GM20000 (cell line): ENCODE measurements around the gene PNPLA7.
"Not testable (repeated sequence)": the region's sequence is repeated elsewhere in the genome, so short reads cannot be mapped to it uniquely, and the experiment has no call there.

ENCODE experiments used
- DNase-seq: peaks from one replicate; pipeline ENCODE4 v3.0.0; 2012; ENCODE audit warnings: low spot score
- TF ChIP-seq, protein P1 (sequence below): IDR thresholded peaks from 2 replicates; pipeline ENCODE4 v1.5.1; 2012; ENCODE audit warnings: mild to moderate bottlenecking, control low read depth; ENCODE audit errors: extremely low read depth, missing control alignments

Gene PNPLA7

GRCh38 chr9:137534256-137535119, 15.7 kb downstream of the PNPLA7 start:
- peak; percentile 75 for DNase-seq
- TF ChIP-seq, protein P1, sequence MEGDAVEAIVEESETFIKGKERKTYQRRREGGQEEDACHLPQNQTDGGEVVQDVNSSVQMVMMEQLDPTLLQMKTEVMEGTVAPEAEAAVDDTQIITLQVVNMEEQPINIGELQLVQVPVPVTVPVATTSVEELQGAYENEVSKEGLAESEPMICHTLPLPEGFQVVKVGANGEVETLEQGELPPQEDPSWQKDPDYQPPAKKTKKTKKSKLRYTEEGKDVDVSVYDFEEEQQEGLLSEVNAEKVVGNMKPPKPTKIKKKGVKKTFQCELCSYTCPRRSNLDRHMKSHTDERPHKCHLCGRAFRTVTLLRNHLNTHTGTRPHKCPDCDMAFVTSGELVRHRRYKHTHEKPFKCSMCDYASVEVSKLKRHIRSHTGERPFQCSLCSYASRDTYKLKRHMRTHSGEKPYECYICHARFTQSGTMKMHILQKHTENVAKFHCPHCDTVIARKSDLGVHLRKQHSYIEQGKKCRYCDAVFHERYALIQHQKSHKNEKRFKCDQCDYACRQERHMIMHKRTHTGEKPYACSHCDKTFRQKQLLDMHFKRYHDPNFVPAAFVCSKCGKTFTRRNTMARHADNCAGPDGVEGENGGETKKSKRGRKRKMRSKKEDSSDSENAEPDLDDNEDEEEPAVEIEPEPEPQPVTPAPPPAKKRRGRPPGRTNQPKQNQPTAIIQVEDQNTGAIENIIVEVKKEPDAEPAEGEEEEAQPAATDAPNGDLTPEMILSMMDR, result peak; percentile 43

GRCh38 chr9:137532891-137533468, 17.2 kb downstream of the PNPLA7 start:
- not testable (repeated sequence) for DNase-seq

DNA sequence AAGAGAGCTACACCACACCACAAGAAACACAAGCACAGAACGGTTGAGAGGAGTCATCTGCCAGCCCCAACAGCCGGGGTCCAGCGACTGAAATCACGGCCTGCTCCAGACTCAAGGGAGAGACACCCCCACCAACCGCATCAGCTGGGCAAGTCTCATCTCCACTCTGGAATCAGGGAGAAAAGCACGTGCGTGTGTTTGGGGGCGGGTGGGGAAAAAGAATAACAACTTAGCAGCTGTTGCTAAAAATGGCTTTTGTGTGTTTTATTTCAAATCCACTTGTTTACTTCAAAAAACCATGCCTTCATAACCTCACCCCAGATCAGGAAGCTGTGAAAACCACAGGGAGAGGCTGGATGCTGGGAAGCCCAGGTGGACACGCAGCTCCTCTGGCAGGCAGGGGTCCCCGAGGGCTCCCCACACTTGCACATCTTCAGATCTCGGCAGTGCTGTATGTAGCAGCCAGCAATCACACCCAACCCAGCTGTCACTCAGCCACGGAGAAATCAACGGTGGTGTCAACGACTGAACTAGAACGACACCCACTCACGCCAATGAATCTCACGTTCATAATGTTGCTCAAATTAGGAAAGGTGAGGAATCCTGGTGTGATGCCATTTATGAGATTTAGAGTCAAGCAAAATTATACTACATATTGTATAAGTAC, 19.0 kb downstream of the PNPLA7 start:
- TF ChIP-seq, protein P1, result no peak
- no peak for DNase-seq

DNA sequence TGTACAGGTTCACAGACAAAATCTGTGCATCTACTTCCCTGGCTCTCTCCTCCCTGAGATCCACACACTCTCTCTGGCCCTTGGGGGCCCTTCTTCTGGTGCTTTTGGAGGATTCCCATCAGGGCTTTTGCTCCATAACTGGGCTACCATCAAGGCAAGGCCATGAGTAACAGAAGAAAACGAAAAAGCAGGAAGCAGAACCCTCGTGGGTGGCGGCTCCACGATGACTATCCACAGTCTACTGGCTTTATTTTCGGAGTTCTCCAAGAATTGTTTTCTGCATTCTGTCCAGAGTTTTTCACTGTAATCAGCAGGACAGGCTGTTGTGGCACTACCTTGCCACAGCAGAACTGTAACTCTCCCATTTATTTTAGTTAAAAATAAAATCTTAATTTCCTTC, 19.9 kb downstream of the PNPLA7 start:
- TF ChIP-seq, protein P1, result no peak

GRCh38 chr9:137524981-137525317, 25.3 kb downstream of the PNPLA7 start:
- no peak for DNase-seq
- TF ChIP-seq, protein P1, result no peak

More for the DNA sequence above, 19.9 kb downstream of the PNPLA7 start:
- no peak for DNase-seq

DNA sequence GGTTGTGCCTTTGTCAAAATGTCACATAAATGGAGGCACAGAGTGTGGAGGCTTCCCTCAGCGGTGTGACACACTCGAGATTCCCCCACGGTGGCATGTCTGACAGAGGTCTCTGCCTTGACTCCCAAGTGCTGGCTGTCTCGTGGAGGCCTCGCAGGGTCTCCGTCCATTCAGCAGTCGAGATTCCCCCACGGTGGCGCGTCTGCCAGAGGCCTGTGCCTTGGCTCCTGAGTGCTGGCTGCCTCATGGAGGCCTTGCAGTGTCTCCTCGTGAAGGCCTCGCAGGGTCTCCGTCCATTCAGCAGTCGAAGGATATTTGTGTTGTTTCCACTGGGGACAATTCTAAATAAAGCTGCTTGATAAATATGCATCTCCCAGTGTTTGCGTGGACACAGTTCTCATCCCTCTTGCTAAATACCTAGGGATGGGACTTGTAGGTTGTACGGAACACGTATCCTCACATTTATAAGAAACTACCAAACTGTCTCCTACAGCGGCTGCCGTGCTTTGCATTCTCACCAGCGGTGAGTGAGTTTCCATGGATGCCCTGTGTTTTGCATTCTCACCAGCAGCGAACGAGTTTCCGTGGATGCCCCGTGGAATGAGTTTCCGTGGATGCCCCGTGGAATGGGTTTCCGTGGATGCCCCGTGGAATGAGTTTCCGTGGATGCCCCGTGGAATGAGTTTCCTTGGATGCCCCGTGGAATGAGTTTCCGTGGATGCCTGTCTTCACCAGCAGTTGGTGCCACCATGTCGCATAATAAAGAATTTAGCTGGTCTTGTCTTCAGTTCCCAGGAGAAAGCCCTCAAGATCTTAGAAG, 25.8 kb downstream of the PNPLA7 start:
- DNase-seq, result no peak
- TF ChIP-seq, protein P1, result no peak

DNA sequence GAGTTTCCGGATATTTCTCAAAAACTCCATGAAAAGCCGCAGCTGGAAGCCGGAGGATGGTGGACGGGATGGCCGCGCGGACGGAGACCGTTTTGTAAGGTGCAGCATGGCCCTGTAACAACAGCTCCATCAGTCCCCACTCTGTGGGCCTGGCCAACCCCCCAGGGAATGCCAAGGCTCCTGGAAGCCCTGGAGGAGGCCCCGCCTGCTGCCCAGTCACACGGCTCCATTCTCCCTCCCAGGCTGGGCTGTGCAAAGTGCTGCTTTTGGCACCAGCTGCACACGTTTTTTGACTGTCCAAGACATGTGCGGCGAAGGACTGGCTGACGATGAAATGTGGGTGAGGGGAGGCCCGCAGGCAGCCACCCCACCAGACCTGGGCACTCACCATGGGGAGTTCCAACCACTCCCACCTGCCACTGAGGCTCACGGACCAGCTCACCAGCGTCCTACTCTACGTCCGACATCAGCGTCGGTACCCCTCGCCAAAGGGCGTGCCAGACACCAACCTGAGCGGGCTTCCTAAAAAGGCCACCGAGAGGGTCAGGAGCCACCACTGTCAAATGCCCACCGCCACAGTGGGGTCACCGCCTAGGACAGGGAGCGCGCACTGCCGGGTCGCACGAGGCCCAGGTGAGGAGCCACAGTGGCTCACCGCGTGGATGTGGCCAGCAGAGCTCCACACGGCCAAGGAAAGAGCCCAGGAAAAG, 27.3 kb downstream of the PNPLA7 start:
- TF ChIP-seq, protein P1, result no peak
- DNase-seq, result no peak
